ENCODE results near the gene PRR22.
"Not testable (repeated sequence)": the region's sequence is repeated elsewhere in the genome, so short reads cannot be mapped to it uniquely, and the experiment has no call there.

DNA sequence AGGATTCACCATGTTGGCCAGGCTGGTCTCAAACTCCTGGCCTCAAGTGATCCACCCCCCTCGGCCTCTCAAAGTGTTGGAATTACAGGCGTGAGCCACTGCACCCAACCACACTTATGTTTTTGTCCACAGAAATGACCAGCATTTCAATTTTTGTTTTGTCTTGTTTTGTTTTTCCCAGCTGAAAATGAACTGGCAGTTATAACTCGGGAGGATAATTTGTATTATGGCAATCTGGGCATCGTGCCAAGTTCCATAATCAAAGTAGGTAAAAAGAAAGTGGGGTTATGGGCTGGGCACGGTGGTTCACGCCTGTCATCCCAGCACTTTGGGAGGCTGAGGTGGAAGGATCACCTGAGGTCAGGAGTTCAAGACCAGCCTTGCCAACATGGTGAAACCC, 35.6 kb downstream of the PRR22 start:
- TF ChIP-seq, protein P1, sequence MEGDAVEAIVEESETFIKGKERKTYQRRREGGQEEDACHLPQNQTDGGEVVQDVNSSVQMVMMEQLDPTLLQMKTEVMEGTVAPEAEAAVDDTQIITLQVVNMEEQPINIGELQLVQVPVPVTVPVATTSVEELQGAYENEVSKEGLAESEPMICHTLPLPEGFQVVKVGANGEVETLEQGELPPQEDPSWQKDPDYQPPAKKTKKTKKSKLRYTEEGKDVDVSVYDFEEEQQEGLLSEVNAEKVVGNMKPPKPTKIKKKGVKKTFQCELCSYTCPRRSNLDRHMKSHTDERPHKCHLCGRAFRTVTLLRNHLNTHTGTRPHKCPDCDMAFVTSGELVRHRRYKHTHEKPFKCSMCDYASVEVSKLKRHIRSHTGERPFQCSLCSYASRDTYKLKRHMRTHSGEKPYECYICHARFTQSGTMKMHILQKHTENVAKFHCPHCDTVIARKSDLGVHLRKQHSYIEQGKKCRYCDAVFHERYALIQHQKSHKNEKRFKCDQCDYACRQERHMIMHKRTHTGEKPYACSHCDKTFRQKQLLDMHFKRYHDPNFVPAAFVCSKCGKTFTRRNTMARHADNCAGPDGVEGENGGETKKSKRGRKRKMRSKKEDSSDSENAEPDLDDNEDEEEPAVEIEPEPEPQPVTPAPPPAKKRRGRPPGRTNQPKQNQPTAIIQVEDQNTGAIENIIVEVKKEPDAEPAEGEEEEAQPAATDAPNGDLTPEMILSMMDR (conservative IDR thresholded peaks at IDR 0.05) = not testable (repeated sequence)
- not testable (repeated sequence) for TF ChIP-seq ZFX (IDR thresholded peaks at IDR 0.05)
